Measurements from ENCODE around the gene CLDN16.

GRCh38 chr3:190449801-190450200 lies 61.8 kb downstream of the CLDN16 start, which contains the start of gene TMEM207:
- TF ChIP-seq POLR2A (IDR thresholded peaks at IDR 0.05; ENCODE audit: low read length) (no peak), GATA1 (IDR thresholded peaks at IDR 0.05; ENCODE audit: low read depth, low read length) (no peak)
